Measurements from ENCODE around the gene FBLN7. TPM values are rescaled to one million over a fixed set of nuclear protein-coding genes. Genes with fewer than 3 reads are reported as not detected.
A peak's percentile ranks its signal among the peaks of the same experiment; 100 is the strongest.

FBLN7 gene
- total RNA-seq, 3 donors from 2014 or later (not counting 1 experiment from before 2014, with no cell fraction given), result 0.25 to 0.48 TPM; not detected in 1

GRCh38 chr2:112155331-112156151 is 17.4 kb downstream of the FBLN7 start:
- Histone ChIP-seq H3K9me3 (ENCODE audit: control insufficient read depth, insufficient read depth, low read length) (no peaks in the 10 kb centered on the region), H3K4me3 (ENCODE audit: low read length) (no peak overlapping the region), H3K27me3 (ENCODE audit: control insufficient read depth, insufficient read depth, low read length) (no peaks in the 10 kb centered on the region), H3K27ac (ENCODE audit: low read length) (no peak overlapping the region), H3K36me3 (ENCODE audit: control insufficient read depth, insufficient read depth, low read length) (no peaks in the 10 kb centered on the region), H3K4me1 (ENCODE audit: control insufficient read depth, insufficient read depth, low read length) (peaks cover 32% of the 10 kb centered on the region)
- no peak for TF ChIP-seq CTCF (IDR thresholded peaks at IDR 0.05)
- WGBS (ENCODE audit: insufficient coverage), result 41% methylated on average over 27 of the region's 27 CpGs
- H3K9me3 Mint-ChIP-seq, result no peaks in the 10 kb centered on the region
- ATAC-seq (peak; percentile 38 to 71 (median 60)), DNase-seq (peak in 1 of 2 donors; percentile 58)
- peaks cover 17 to 29% of the 10 kb centered on the region in 2 donors for H3K4me1 Mint-ChIP-seq
- no peaks in the 10 kb centered on the region for H3K36me3 Mint-ChIP-seq
- peaks cover 0 to 2% of the 10 kb centered on the region in 2 donors for H3K27me3 Mint-ChIP-seq (ENCODE audit: low read depth in 2 of 2)
- H3K4me3 Mint-ChIP-seq, result peak overlapping the region; percentile 71
- intact Hi-C loops (cut with micrococcal nuclease), result no loop called here
- peak overlapping the region in 1 of 2 donors; percentile 70 for H3K27ac Mint-ChIP-seq

GRCh38 chr2:112156152-112156986 is 18.2 kb downstream of the FBLN7 start:
- Histone ChIP-seq H3K9me3 (ENCODE audit: control insufficient read depth, insufficient read depth, low read length) (no peaks in the 10 kb centered on the region), H3K4me3 (ENCODE audit: low read length) (no peak overlapping the region), H3K36me3 (ENCODE audit: control insufficient read depth, insufficient read depth, low read length) (no peaks in the 10 kb centered on the region), H3K4me1 (ENCODE audit: control insufficient read depth, insufficient read depth, low read length) (peaks cover 32% of the 10 kb centered on the region), H3K27ac (ENCODE audit: low read length) (no peak overlapping the region), H3K27me3 (ENCODE audit: control insufficient read depth, insufficient read depth, low read length) (no peaks in the 10 kb centered on the region)
- no peaks in the 10 kb centered on the region for H3K36me3 Mint-ChIP-seq
- no peak for TF ChIP-seq CTCF (IDR thresholded peaks at IDR 0.05)
- H3K27me3 Mint-ChIP-seq (ENCODE audit: low read depth in 2 of 2), result peaks cover 0 to 2% of the 10 kb centered on the region in 2 donors
- peak overlapping the region in 1 of 2 donors; percentile 70 for H3K27ac Mint-ChIP-seq
- H3K4me1 Mint-ChIP-seq, result peaks cover 17 to 29% of the 10 kb centered on the region in 2 donors
- 56% methylated on average over 17 of the region's 21 CpGs for WGBS (ENCODE audit: insufficient coverage)
- H3K4me3 Mint-ChIP-seq, result peak overlapping the region; percentile 71
- ATAC-seq, result peak in 2 of 3 donors; percentile 41 to 58
- no peaks in the 10 kb centered on the region for H3K9me3 Mint-ChIP-seq
- intact Hi-C loops (cut with micrococcal nuclease), result no loop called here
- peak in 1 of 2 donors; percentile 43 for DNase-seq

GRCh38 chr2:112157472-112157871 is 19.3 kb downstream of the FBLN7 start:
- Histone ChIP-seq H3K27me3 (ENCODE audit: control insufficient read depth, insufficient read depth, low read length) (no peaks in the 10 kb centered on the region), H3K9me3 (ENCODE audit: control insufficient read depth, insufficient read depth, low read length) (no peaks in the 10 kb centered on the region), H3K27ac (ENCODE audit: low read length) (no peak overlapping the region), H3K36me3 (ENCODE audit: control insufficient read depth, insufficient read depth, low read length) (no peaks in the 10 kb centered on the region), H3K4me3 (ENCODE audit: low read length) (no peak overlapping the region), H3K4me1 (ENCODE audit: control insufficient read depth, insufficient read depth, low read length) (peaks cover 32% of the 10 kb centered on the region)
- H3K4me3 Mint-ChIP-seq, result no peak overlapping the region
- peaks cover 17 to 29% of the 10 kb centered on the region in 2 donors for H3K4me1 Mint-ChIP-seq
- WGBS (ENCODE audit: insufficient coverage), result 75% methylated on average over 2 of the region's 3 CpGs
- no peak overlapping the region for H3K27ac Mint-ChIP-seq
- no peak for TF ChIP-seq CTCF (IDR thresholded peaks at IDR 0.05)
- ATAC-seq, result no peak
- peaks cover 0 to 2% of the 10 kb centered on the region in 2 donors for H3K27me3 Mint-ChIP-seq (ENCODE audit: low read depth in 2 of 2)
- H3K36me3 Mint-ChIP-seq, result no peaks in the 10 kb centered on the region
- intact Hi-C loops (cut with micrococcal nuclease), result no loop called here
- H3K9me3 Mint-ChIP-seq, result no peaks in the 10 kb centered on the region
- DNase-seq, result no peak
